GM19324 (cell line): ENCODE results near the gene HCST.
"Not testable (repeated sequence)": the region's sequence is repeated elsewhere in the genome, so short reads cannot be mapped to it uniquely, and the experiment has no call there.

ENCODE experiments used
- ATAC-seq: cut with Tn5 transposase; IDR thresholded peaks from one replicate; pipeline ENCODE4 v1.9.1; 2021; ENCODE audit warnings: mild to moderate bottlenecking, moderate library complexity; ENCODE audit not compliant: unreplicated experiment, low FRiP score

HCST gene

DNA sequence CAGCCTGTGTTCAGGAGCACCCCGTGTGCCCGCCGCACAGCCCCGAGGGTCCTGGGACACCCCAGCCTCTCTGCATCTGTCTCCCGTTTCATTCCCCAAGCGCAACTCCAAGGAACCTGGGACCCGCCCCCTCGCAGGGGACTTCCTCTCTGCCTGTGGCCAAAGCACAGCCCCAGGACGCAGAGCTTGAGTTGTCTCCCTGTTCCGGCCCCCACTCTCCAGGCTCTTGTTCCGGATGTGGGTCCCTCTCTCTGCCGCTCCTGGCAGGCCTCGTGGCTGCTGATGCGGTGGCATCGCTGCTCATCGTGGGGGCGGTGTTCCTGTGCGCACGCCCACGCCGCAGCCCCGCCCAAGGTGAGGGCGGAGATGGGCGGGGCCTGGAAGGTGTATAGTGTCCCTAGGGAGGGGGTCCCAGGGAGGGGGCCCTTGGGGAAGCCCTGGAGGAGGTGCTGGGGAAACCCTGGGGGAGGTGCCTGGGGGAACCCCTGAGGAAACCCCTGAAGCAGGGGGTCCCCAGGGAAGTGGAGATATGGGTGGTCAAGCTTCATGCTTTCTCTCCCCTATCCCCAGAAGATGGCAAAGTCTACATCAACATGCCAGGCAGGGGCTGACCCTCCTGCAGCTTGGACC, 1.3 kb downstream of the HCST start:
- ATAC-seq: peak; percentile 33

GRCh38 chr19:35904311-35905068, 2.2 kb downstream of the HCST start:
- no peak for ATAC-seq

- ATAC-seq: no peak
These were observed 2.9 kb downstream of the HCST start for GRCh38 chr19:35905178-35905727.

GRCh38 chr19:35907377-35907745, 5.0 kb downstream of the HCST start:
- no peak for ATAC-seq

DNA sequence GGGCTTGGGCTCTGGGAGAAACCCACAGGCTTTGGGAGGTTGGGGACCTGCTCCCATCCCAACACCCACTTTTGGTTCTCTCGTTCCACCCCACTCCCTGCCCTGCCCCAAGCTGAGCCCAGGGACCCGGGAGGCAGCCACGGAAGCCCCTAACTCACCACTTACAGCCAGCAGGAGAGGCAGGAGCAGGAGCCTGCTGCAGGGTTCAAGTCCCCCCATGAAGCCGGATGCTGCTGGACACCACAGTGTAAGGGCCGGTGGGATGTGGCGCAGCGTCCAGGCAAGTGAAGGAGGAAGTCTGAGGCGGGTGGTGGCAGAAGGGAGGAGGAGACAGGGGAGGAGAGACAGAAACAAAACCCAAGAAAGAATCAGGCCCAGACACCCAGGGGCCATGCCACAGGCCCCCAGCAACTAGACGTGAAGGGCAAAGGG, 5.7 kb downstream of the HCST start, which contains the start of gene TYROBP:
Gene TYROBP (minus strand): TSS at position 286 of the 432 bp plus-strand sequence. CDS start 67 bp downstream, at position 219.
- ATAC-seq: no peak

DNA sequence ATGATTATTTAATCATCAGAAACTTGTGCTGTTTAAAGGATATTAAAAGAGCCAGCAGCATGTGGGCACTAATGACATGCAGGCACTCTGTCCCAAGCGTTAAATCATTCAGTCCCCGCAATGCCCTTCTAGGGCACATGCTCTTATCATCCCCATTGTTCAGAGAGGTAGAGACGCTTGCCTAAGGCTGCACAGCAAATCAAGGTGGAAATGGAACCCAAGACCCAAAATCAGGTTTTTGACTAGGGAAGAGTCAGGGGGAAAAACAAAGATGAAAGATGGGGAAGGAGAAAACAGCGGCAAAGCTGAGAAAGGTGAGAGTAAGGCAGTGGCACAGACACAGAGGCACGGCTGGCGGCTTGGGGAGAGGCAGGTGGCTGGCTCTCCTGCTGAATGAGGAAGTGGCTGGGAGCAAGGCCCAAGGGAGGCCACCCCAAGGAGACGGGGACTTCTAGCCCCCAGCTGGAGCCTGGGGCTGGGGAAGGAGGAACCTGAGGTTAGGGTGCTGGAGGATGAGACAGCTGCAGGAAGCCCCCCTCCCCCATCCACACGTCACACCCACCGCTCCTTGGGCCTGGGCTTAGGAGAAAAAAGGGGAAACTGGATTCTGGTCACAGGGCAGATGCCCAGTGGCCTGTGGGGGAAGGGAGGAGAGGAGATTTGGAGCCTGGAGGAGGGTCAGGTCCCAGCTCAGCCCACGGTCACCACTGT, 6.8 kb downstream of the HCST start:
- ATAC-seq: no peak

DNA sequence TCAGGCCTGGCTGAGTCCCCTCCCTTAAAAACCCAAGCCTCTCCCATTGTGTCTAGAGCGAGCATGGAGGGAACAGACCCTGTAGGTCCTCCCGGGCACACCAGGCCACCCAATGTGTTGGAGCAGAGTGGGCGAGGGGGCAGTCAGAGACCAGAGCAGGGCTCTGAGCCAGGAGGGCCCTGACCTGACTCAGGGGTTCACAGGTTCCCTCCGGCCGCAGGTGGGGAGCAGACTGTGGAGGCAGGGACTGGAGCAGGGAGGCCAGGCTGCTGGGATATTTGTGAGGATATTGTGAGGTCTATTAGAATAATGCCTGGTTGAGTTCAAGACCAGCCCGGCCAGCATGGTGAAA, 7.3 kb downstream of the HCST start:
- ATAC-seq: no peak

GRCh38 chr19:35910355-35910754, 8.0 kb downstream of the HCST start:
- not testable (repeated sequence) for ATAC-seq

DNA sequence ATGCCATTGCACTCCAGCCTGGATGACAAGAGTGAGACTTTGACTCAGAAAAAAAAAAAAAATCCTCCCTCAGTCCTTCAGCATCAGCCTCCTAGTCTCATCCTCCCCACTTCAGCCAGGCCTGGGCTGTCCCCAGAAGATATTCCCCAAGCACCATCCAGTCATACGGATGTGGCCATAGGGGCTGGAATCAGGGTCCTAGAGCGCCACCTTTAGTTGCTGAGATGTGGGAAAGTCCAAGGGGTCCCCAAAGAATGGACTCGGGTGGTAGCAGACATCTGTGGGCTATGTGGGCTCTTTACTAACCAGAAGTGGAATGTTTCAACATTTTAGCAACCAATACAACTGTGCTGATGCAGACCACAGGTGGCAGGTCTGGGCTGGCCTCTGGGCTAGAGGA, 8.8 kb downstream of the HCST start:
- ATAC-seq: no peak

- no peak for ATAC-seq
These were observed 9.5 kb downstream of the HCST start for GRCh38 chr19:35911790-35912189.

DNA sequence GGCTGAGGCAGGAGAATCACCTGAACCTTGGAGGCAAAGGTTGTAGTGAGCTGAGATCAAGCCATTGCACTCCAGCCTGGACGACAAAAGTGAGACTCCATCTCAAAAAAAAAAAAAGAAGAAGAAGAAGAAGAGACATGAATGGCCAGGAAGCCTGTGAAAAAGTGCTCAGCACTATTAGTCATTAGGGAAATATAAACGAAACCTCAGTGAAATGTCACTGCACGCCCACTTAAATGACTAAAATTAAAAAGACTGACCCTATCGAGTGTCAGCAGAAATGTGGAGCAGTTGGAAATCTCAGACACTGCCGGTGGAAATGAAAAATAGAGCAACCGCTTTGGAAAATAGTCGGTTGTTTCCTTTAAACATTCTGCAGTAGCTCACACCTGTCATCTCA, 11.3 kb downstream of the HCST start:
- ATAC-seq: no peak

DNA sequence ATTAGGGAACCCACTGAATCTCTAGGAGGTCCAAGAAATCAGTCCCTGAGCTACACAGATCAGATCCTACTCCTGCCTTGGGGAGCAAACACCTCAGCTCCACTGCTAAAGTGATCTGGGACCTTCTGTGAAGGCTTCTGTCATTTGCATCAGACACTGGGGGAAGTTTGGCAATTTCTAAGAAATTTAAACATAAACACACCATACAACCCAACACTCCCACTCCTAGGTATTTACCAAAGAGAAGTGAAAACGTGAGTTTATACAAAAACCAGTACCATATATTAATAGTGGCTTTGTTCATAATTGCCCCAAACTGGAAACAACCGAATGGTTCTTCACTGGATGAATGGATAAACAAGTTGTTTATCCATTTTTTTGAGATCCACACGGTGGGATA, 13.1 kb downstream of the HCST start:
- ATAC-seq: no peak

GRCh38 chr19:35919306-35919705, 17.0 kb downstream of the HCST start:
- no peak for ATAC-seq

- no peak for ATAC-seq
These were observed 18.7 kb downstream of the HCST start for GRCh38 chr19:35921012-35921411.

- no peak for ATAC-seq
These were observed 23.2 kb downstream of the HCST start for GRCh38 chr19:35925501-35925900.

- ATAC-seq: no peak
These were observed 26.2 kb downstream of the HCST start for GRCh38 chr19:35928507-35928906.

- no peak for ATAC-seq
These were observed 27.5 kb downstream of the HCST start for GRCh38 chr19:35929876-35930275.

DNA sequence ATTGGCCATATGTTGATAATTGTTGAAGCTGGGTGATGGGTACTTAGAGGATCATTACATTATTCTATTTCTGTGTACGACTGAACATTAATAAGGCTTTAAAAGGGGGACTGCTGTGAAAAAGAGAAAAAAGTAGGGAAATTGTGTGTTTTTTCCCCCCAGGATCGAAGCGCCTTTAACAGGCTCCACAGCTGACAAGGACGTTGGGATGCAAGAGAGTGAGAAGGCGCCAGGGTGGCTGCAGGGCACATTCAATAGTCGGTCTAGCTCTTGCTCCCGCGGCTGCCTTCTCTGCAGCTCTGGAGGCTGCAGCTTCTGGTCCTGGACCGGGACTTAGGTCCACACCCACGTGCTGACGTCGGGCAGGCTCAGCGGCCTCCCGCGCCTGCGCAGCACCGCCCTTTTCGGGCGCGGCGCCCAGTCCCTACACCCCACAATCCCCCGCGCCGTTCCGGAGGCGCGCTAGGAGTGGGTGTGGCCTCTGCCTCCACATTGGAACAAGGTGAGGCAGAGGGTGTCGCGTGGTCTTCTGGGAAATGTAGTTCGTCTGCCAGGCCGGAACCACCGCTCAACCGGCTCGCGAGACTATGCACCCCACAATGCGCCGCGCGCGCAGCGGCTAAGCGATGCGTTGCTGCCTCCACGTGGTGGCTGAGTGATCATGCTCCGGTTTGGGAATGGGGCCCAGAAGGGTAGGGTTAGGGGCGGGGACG, 29.0 kb downstream of the HCST start:
- ATAC-seq: peak; percentile 98

DNA sequence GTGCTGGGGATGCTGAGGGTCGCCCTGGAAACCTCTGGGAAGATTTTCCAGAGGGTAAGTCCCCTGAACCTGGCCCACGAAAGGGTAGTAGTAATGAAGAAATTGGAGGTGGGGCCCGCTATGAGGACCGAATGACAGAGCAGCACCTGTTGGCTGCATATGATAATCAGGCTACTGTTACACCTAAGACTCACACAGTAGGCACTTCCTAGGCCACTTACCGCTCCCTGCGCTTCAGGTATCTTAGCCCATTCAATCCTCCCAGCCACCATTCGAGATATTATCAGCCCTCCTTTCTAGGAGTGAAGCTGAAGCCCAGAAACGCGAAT, 29.5 kb downstream of the HCST start:
- ATAC-seq: no peak

DNA sequence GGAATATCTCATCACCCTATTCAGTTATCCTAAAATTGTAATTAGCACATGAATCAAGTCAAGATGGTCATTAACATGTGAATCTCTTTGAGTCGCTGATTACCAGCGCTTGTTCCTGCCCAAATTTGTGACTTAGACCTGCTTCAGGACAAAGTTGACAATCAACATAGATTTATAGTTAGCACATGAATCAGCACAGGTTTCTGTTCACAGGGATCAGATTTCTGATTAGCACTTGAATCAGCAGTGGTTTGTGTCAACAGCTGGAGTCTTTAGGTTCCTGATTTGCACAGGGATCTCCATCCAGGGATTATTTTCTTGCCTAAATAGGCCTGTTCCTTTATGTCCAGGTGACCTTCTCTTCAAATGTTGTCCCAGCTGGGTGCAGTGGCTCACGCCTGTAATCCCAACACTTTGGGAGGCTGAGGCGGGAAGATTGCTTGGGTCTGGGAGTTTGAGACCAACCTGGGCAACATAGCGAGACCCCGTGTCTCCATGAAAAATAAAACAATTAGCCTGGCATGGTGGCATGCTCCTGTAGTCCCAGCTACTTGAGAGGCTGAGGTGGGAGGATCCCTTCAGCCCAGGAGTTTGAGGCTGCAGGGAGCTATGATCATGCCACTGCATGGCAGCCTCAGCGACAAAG, 30.1 kb downstream of the HCST start:
- no peak for ATAC-seq
